GM18499 (cell line): ENCODE results near the gene CADM1.

Source experiments
- ATAC-seq: cut with Tn5 transposase; IDR thresholded peaks from one replicate; pipeline ENCODE4 v1.9.1; 2021; ENCODE audit warnings: moderate number of reproducible peaks; ENCODE audit not compliant: insufficient read depth, unreplicated experiment

CADM1 gene

GRCh38 chr11:115518983-115519628, 14.9 kb upstream of the CADM1 start:
- ATAC-seq, result no peak

- ATAC-seq, result no peak
Measured at GRCh38 chr11:115515647-115516395, 11.6 kb upstream of the CADM1 start.

GRCh38 chr11:115506954-115507675, 2.9 kb upstream of the CADM1 start:
- no peak for ATAC-seq

- ATAC-seq, result no peak
Measured at GRCh38 chr11:115505175-115505574, 960 bp upstream of the CADM1 start.

DNA sequence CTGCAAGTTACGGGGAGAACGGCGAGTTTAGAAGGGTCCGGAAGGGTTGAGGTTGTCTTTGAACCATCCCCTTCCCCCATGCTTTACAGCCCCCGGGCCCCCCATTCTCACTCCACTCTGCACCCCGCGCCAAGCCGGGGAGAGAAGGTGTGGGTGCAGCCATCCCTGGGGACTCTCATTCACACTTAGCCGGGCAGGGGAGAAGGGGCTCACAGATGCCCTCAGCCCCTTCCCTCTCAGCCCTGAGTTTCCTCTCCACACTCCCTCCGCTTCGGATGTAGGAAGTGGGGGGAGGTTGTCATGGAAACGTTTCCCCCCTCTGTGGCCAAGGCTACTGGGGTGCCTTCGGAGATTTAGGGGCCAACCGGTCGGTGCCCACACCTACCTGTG, 334 bp downstream of the CADM1 start:
- ATAC-seq, result no peak

DNA sequence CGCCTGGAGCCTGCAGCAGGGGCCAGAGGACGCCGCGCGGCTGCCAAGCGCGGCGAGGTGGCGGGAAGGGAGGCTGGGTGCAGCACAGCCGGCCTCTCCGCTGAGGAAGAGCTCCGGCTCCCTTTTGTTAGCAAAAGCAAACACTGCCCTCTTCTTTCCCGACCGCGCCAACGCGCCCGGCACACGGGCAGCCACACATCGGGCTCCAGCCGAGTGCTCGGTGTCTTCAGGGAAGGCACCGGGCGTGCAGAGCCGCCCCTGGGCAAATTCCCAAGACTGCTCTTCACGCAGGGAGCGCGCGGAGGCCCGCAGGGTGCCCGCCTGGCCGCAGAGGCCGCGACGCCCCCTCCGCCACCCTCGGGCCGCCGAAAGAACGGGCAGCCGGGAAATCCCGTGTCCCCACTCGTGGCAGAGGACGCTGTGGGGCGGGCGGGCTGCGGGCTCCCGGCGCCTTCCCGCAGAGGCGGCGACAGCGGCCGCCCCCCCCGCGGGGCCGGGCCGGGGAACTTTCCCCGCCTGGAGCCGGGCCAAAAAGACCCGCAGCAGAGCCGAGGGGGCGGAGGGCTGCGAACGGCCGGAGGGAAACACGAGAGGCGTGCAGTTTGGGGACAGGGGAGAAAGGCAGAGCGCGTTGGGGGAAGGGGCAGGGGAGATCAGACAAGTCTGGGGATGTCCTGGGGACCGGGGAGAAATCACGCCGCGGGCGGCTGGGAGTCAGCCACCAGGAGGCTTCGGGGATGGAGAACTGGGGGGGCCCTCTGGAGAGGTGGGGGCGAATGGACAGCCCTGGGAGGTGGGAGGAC, 931 bp downstream of the CADM1 start:
- no peak for ATAC-seq

GRCh38 chr11:115502636-115503082, 1.6 kb downstream of the CADM1 start:
- no peak for ATAC-seq

DNA sequence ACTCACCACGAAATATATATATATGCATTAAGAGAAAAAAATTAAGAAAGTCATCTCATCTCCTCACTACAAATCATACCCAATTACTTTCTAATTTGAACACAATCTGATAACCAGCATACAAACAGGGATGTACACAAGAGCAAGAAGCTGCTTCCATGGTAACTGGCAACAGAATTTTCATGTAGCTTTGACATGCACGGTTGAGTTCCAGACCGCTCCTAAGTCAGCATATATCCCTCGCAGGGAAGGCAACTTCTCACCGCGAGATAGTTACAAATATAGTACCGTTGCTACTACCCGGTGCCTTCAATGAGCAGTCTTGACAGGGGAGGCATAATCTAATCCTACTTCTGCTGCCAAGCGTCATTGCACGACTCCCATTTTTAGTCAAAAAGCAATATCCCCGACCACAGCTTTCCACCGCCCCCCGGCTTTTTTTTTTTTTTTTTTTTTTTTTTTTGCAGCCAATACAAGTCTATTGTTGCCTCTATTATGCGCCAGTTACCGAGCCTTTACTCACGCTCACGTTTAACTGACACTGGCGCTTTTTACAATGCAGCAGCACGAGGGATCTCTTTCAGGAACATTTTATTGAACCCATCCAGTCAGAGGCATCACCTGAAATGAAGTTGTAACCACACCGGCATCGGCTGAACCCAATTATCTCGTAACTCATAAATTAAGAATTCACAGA, 2.2 kb downstream of the CADM1 start:
- no peak for ATAC-seq

DNA sequence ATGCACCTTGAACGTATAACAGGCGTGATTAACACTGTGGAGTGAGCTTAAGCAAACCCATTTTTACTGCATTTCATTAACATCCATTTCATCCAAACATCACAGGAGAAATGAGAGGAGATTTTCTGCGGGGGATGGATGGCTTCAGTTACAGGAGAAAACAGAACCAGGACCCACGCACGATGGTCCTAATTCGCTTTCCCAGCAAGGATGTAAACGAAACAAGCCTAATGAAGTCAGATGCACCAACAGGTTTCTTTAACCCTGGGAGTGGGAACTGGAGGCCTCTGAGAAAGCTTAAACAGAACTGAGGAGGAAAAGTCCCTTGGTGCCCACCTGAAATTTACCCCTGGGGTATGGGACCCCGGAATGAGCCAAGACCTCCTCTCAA, 2.7 kb downstream of the CADM1 start:
- no peak for ATAC-seq

GRCh38 chr11:115500547-115501501, 3.4 kb downstream of the CADM1 start:
- ATAC-seq, result no peak

- no peak for ATAC-seq
Measured at GRCh38 chr11:115499891-115500290, 4.3 kb downstream of the CADM1 start.

DNA sequence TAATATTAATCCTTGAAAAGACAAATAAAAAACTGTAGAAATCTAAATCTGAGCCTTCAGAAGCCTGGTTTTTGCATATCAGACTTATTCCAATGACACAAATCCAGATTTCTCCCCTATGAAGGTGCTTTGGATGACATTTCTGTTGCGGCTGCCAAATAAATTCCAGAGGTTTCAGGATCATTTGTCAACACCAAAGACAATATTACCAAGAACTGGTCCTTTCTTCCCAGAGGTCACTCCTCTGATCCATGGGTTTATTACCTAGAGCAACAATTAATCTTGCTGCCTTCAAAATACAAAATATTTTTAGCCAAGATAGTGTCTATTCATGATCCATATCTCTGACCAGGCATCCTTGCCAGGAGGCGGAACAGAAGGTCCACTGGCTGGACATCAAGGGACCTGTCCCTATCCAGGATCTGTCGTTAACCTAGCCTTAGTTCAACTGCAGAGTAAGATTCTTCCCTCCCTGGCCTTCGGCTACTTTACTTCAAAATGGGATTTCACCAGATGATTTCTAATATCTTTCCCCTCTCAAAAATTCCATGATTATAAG, 4.9 kb downstream of the CADM1 start:
- no peak for ATAC-seq

- no peak for ATAC-seq
Measured at GRCh38 chr11:115498354-115498753, 5.9 kb downstream of the CADM1 start.

GRCh38 chr11:115497303-115497702, 6.9 kb downstream of the CADM1 start:
- no peak for ATAC-seq

- ATAC-seq, result no peak
Measured at GRCh38 chr11:115496892-115497291, 7.3 kb downstream of the CADM1 start.

DNA sequence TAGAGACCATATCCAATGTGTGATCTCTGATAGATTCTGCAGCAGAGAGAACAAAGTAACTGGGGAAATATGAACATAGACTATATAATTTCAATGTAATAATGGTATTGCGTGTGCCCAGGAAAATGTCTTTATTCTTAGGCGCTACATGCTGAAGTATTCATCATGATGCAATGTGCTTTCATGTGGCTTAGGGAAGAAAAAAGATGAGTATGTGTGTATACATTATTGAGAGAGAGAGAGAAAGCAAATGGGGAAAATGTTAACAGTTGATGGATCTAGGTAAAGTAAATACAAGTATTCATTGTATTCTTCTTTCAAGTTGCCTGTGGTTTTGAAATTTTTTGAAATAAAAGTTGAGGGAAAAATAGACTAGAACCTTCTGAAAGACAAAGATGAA, 10.3 kb downstream of the CADM1 start:
- no peak for ATAC-seq

GRCh38 chr11:115493488-115493887, 10.7 kb downstream of the CADM1 start:
- no peak for ATAC-seq

DNA sequence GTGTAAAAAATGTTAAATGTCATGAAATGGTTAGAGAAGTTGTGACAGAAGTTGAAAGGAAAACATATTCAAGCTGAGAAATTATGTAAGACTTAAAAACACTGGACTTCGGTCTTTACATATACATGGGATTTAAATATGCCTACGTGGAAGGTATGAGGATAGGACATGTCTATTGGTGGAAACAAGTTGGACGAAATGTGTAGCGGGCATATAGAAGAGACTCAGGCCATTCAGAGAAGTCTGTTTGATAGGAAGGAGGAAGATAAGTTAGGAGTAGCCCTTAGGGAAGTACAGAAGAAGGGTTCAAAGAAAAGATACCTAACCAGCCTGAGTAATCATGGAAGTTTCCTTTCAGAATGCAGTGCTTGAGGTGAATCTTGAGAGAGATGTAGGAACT, 14.7 kb downstream of the CADM1 start:
- no peak for ATAC-seq

- ATAC-seq, result no peak
Measured at GRCh38 chr11:115488945-115489344, 15.3 kb downstream of the CADM1 start.
